DND-41 (cell line): ENCODE data around the gene COBL.

Source experiments
- ATAC-seq: fragments of 200-7000 bp; cut with Tn5 transposase; 3 replicates; pipeline ENCODE4 v1.9.1; 2021; ENCODE audit warnings: low read depth; ENCODE audit not compliant: insufficient read depth
- DNase-seq: peaks from one replicate; pipeline ENCODE4 v3.0.0-alpha.2; 2020
- H2AFZ ChIP-seq: 2 replicates; pipeline ENCODE4 v1.6.0; 2012; ENCODE audit warnings: low read depth, low read length
- H3K27ac ChIP-seq: 2 replicates; pipeline ENCODE4 v1.5.1; 2012; ENCODE audit warnings: low read length, inconsistent platforms
- H3K27me3 ChIP-seq: fragments of 200-600 bp; sonication (generic); 2 replicates; pipeline ENCODE4 v1.6.0; 2012; ENCODE audit warnings: low read length, mild to moderate bottlenecking, inconsistent platforms; ENCODE audit not compliant: insufficient read depth, poor library complexity
- H3K36me3 ChIP-seq: 2 replicates; pipeline ENCODE4 v1.5.1; 2012; ENCODE audit warnings: low read length, inconsistent platforms; ENCODE audit not compliant: insufficient read depth
- H3K4me1 ChIP-seq: 2 replicates; pipeline ENCODE4 v1.5.1; 2012; ENCODE audit warnings: mild to moderate bottlenecking, low read length; ENCODE audit not compliant: insufficient read depth
- H3K4me2 ChIP-seq: 2 replicates; pipeline ENCODE4 v1.6.0; 2012; ENCODE audit warnings: mild to moderate bottlenecking, moderate library complexity, low read length, inconsistent platforms; ENCODE audit not compliant: insufficient read depth
- H3K4me3 ChIP-seq, 2 experiments: fragments of 200-600 bp in 1 of 2; shearing (Covaris generic) in 1 of 2; 2 replicates each; pipeline ENCODE4 v1.5.1; 2012 to 2016; ENCODE audit warnings: inconsistent platforms in 2 of 2, low read length in 2 of 2, mild to moderate bottlenecking in 2 of 2, low read depth in 1 of 2, moderate library complexity in 1 of 2
- H3K79me2 ChIP-seq: 2 replicates; pipeline ENCODE4 v1.6.0; 2012; ENCODE audit warnings: low read length, inconsistent platforms; ENCODE audit not compliant: insufficient read depth
- H3K9ac ChIP-seq: 2 replicates; pipeline ENCODE4 v1.6.0; 2012; ENCODE audit warnings: low read depth, mild to moderate bottlenecking, inconsistent platforms, low read length, moderate library complexity
- H3K9me3 ChIP-seq: 2 replicates; pipeline ENCODE4 v1.5.1; 2012; ENCODE audit warnings: low read length, moderate library complexity, mild to moderate bottlenecking, inconsistent platforms; ENCODE audit not compliant: insufficient read depth, severe bottlenecking
- H4K20me1 ChIP-seq: 2 replicates; pipeline ENCODE4 v1.6.0; 2012; ENCODE audit warnings: low read length; ENCODE audit not compliant: insufficient read depth
- EZH2 ChIP-seq: IDR thresholded peaks from 3 replicates; pipeline ENCODE4 v1.6.1; 2012; ENCODE audit warnings: borderline replicate concordance, low read depth, mild to moderate bottlenecking, moderate library complexity, low read length, inconsistent platforms; ENCODE audit not compliant: severe bottlenecking
- TF ChIP-seq, protein P1 (sequence below): IDR thresholded peaks from 2 replicates; pipeline ENCODE4 v1.5.1; 2012; ENCODE audit warnings: borderline replicate concordance, low read length, moderate library complexity, mild to moderate bottlenecking; ENCODE audit not compliant: poor library complexity, severe bottlenecking; ENCODE audit errors: extremely low read depth

The COBL gene

DNA sequence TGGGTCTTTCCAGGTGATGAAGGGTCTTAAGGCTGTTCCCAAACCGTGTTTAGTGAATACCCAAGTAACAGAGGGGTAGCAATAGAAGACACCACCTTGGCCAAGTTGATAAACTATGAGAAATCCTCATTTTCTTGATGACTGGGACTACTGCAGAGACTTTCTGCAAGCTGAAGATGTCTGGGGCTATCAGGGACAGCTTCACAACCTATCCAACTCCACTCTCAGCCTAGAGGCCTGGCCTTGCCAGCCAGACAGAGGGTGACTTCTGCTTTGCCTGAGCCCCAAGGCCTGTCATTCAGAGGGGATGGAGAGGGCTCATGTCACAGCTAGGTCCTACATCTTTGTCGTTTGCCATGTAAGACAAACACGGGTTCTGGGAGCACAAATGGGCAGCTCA lies 278.0 kb downstream of the COBL start:
- ATAC-seq = no peak
- no peaks in the 10 kb centered on the region for H3K36me3 ChIP-seq
- no peak for DNase-seq
- peaks cover 18% of the 10 kb centered on the region for H3K27me3 ChIP-seq
- H3K79me2 ChIP-seq = no peaks in the 10 kb centered on the region
- TF ChIP-seq, protein P1, sequence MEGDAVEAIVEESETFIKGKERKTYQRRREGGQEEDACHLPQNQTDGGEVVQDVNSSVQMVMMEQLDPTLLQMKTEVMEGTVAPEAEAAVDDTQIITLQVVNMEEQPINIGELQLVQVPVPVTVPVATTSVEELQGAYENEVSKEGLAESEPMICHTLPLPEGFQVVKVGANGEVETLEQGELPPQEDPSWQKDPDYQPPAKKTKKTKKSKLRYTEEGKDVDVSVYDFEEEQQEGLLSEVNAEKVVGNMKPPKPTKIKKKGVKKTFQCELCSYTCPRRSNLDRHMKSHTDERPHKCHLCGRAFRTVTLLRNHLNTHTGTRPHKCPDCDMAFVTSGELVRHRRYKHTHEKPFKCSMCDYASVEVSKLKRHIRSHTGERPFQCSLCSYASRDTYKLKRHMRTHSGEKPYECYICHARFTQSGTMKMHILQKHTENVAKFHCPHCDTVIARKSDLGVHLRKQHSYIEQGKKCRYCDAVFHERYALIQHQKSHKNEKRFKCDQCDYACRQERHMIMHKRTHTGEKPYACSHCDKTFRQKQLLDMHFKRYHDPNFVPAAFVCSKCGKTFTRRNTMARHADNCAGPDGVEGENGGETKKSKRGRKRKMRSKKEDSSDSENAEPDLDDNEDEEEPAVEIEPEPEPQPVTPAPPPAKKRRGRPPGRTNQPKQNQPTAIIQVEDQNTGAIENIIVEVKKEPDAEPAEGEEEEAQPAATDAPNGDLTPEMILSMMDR = no peak
- H3K4me3 ChIP-seq = no peak overlapping the region
- no peaks in the 10 kb centered on the region for H3K9me3 ChIP-seq
- H4K20me1 ChIP-seq = no peaks in the 10 kb centered on the region; the same call in 1 of the 2 replicates
- H2AFZ ChIP-seq = no peak overlapping the region
- no peaks in the 10 kb centered on the region for H3K4me1 ChIP-seq
- no peak overlapping the region for H3K9ac ChIP-seq
- no peak overlapping the region for H3K4me2 ChIP-seq
- H3K27ac ChIP-seq = no peak overlapping the region

DNA sequence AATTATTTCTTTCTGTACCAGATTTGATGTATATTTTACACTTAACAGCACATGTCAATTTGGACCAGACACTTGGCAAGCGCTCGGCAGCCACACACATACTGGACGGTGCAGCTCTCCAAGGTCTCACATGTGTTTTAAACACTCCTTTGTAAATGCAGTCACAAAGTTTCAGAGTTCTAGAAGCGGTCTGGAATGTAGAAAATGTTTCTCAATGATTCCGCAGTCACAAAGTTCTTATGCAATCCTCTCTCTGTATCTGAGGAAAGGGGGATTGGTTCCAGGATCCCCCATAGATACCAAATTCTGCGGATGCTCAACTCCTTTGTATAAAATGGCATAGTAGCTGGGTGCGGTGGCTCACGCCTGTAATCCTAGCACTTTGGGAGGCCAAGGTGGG lies 280.9 kb downstream of the COBL start:
- H3K4me1 ChIP-seq = no peaks in the 10 kb centered on the region
- H3K4me3 ChIP-seq = no peak overlapping the region
- no peak overlapping the region for H3K27ac ChIP-seq
- H3K79me2 ChIP-seq = no peaks in the 10 kb centered on the region
- no peak overlapping the region for H3K9ac ChIP-seq
- TF ChIP-seq, protein P1 = no peak
- TF ChIP-seq EZH2 = no peak
- no peak overlapping the region for H2AFZ ChIP-seq
- H3K36me3 ChIP-seq = no peaks in the 10 kb centered on the region
- H3K27me3 ChIP-seq = peaks cover 9% of the 10 kb centered on the region
- H3K4me2 ChIP-seq = no peak overlapping the region
- no peaks in the 10 kb centered on the region; the same call in 1 of the 2 replicates for H4K20me1 ChIP-seq
- DNase-seq (no peak), ATAC-seq (no peak)
- no peaks in the 10 kb centered on the region for H3K9me3 ChIP-seq

DNA sequence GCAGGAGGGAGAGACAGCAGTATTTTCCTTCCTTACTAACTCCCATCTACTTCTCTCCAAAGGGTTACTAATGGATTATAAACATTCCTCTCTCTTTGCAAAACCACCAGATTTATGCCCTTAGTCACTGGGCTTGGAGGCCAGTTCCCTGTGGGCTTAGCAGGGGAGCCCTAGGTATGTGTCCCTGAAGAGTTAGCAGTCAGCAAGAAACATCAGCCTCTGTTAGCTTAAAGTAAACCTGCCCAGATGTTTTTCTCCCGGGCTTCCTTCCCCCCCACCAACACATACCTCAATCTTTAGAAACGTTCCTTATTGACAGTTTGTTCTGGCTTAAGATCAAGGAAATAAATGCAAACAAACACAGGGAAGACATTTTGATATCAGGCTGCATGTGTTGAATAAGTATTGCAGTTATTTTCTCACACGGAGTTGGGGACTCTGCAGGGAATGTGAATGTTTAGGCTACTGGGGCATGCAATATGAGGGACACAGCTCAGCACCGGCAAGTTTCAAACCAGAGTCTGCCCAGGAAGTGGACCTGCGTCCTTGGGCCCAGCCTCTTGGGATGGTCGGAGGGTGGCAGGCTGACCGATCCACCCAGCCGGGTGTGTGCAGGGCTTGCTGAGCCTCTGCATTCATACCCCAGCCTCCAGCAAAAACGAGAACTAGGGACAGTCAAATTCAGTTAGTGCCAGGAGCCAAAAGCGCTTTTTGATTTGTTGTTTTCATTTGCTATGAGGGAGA lies 281.9 kb downstream of the COBL start:
- Histone ChIP-seq H3K79me2 (no peaks in the 10 kb centered on the region), H3K9me3 (no peaks in the 10 kb centered on the region), H3K36me3 (no peaks in the 10 kb centered on the region), H3K9ac (no peak overlapping the region), H3K4me1 (no peaks in the 10 kb centered on the region), H3K27ac (no peak overlapping the region), H3K4me2 (no peak overlapping the region), H2AFZ (no peak overlapping the region), H3K4me3 (no peak overlapping the region), H4K20me1 (no peaks in the 10 kb centered on the region; the same call in 1 of the 2 replicates), H3K27me3 (peaks cover 7% of the 10 kb centered on the region)
- TF ChIP-seq EZH2 = no peak
- TF ChIP-seq, protein P1 = no peak
- DNase-seq = no peak
- no peak for ATAC-seq
